Measurements from ENCODE around the gene RAPGEF5. TPM values are rescaled to one million over a fixed set of nuclear protein-coding genes. Genes with fewer than 3 reads are reported as not detected.

Gene RAPGEF5
- total RNA-seq, 1 donor from 2014 or later = 12.4 TPM

GRCh38 chr7:22219036-22219435 lies 137.9 kb downstream of the RAPGEF5 start:
- Mint-ChIP-seq H3K9me3 (peaks cover 2% of the 10 kb centered on the region), H3K27ac (no peak overlapping the region), H3K27me3 (no peaks in the 10 kb centered on the region), H3K36me3 (ENCODE audit: low read depth) (peaks cover 2% of the 10 kb centered on the region), H3K4me3 (no peak overlapping the region), H3K4me1 (peaks cover 2% of the 10 kb centered on the region)
- ATAC-seq (ENCODE audit: low read depth) = no peak
- TF ChIP-seq, protein P1, sequence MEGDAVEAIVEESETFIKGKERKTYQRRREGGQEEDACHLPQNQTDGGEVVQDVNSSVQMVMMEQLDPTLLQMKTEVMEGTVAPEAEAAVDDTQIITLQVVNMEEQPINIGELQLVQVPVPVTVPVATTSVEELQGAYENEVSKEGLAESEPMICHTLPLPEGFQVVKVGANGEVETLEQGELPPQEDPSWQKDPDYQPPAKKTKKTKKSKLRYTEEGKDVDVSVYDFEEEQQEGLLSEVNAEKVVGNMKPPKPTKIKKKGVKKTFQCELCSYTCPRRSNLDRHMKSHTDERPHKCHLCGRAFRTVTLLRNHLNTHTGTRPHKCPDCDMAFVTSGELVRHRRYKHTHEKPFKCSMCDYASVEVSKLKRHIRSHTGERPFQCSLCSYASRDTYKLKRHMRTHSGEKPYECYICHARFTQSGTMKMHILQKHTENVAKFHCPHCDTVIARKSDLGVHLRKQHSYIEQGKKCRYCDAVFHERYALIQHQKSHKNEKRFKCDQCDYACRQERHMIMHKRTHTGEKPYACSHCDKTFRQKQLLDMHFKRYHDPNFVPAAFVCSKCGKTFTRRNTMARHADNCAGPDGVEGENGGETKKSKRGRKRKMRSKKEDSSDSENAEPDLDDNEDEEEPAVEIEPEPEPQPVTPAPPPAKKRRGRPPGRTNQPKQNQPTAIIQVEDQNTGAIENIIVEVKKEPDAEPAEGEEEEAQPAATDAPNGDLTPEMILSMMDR (IDR thresholded peaks at IDR 0.05) = no peak
- ChIA-PET CTCF (no interaction called here), POLR2A (no interaction called here)
- no peak for DNase-seq
- intact Hi-C loops (cut with micrococcal nuclease) = no loop called here

DNA sequence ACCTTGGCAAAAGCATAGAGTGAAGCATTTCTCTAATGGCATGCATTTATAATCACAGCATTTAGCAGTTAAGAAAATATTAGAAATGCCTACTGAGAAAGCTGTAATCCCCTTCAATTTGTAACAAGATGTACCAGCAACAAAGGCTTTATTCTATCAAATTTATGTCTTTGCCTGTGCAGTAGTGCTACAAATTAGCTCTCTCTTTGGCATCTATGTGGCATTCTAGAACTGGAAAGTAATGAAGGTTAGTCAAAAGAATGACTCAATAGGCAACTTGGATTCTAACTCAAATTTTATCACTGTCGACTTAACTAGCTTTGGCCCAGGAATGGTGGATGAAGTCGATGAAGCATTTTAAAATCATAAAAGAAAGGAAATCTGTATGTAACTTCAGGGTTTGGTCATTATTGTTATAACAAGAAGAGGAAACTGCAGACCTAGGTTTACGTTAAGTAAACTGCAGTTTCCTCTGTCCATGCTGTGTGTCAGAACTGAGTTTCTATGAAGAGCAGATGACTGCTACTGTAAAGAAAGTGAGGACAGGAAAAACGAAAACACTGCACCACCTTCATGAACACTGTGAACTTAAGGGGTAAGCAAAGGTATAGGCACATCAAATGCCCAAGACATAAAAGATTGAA lies 140.0 kb downstream of the RAPGEF5 start:
- ChIA-PET CTCF (no interaction called here), POLR2A (no interaction called here)
- DNase-seq (no peak), ATAC-seq (ENCODE audit: low read depth) (no peak)
- intact Hi-C loops (cut with micrococcal nuclease) = no loop called here
- Mint-ChIP-seq H3K36me3 (ENCODE audit: low read depth) (peaks cover 2% of the 10 kb centered on the region), H3K4me3 (no peak overlapping the region), H3K27ac (no peak overlapping the region), H3K4me1 (peaks cover 5% of the 10 kb centered on the region), H3K9me3 (peaks cover 2% of the 10 kb centered on the region), H3K27me3 (no peaks in the 10 kb centered on the region)
- TF ChIP-seq, protein P1 (IDR thresholded peaks at IDR 0.05) = no peak

DNA sequence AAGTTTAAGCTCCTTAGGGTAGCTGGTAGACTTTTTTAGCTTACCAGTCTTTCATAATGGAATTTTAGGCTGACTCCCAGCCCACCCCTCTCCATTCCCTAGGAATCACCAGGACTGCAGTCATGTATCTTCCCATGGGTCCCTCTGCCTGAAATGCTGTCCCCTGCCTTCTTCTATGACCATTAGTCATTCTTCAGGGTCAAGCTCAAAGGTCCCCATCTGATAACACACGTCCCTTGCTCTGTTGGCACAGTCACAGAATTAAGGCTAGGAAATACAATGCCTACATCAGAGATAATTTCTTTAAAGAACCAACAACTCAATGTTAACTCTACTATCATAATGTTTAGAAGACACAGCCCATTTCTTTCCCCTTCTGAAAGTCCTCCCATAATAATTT lies 140.6 kb downstream of the RAPGEF5 start:
- ChIA-PET POLR2A (no interaction called here), CTCF (no interaction called here)
- Mint-ChIP-seq H3K27ac (no peak overlapping the region), H3K4me1 (peaks cover 5% of the 10 kb centered on the region), H3K36me3 (ENCODE audit: low read depth) (peaks cover 2% of the 10 kb centered on the region), H3K9me3 (no peaks in the 10 kb centered on the region), H3K27me3 (no peaks in the 10 kb centered on the region), H3K4me3 (no peak overlapping the region)
- TF ChIP-seq, protein P1 (IDR thresholded peaks at IDR 0.05) = no peak
- intact Hi-C loops (cut with micrococcal nuclease) = no loop called here
- ATAC-seq (ENCODE audit: low read depth) = no peak
- DNase-seq = no peak

DNA sequence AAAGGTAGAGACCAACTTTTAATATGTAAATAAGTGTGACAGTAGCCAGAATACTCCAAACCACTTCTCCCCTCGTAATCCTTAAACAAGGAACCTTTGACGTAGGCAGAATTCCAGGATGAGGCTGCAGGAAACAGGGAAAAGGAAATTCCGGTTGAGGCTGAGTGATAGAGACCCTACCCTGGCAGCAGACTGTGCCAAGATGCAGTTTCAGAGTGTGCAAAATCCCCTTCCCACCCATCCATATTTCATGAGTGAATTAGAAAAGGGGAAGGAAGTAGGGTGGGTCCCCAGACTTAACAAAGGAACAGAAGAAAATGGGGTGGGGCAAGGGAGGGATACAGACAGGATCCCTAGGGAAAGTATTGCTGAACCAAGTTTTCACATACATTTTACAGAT lies 143.0 kb downstream of the RAPGEF5 start:
- TF ChIP-seq, protein P1 (IDR thresholded peaks at IDR 0.05) = no peak
- DNase-seq (no peak), ATAC-seq (ENCODE audit: low read depth) (no peak)
- Mint-ChIP-seq H3K36me3 (ENCODE audit: low read depth) (no peaks in the 10 kb centered on the region), H3K27ac (no peak overlapping the region), H3K4me3 (no peak overlapping the region), H3K9me3 (no peaks in the 10 kb centered on the region), H3K27me3 (no peaks in the 10 kb centered on the region), H3K4me1 (peaks cover 11% of the 10 kb centered on the region)
- POLR2A ChIA-PET = interaction anchor here (0.6 kb wide), 1 partner anchor 44 kb away, joined by 3 read pairs; no protein-coding TSS in a partner anchor
- intact Hi-C loops (cut with micrococcal nuclease) = no loop called here
- CTCF ChIA-PET = no interaction called here

DNA sequence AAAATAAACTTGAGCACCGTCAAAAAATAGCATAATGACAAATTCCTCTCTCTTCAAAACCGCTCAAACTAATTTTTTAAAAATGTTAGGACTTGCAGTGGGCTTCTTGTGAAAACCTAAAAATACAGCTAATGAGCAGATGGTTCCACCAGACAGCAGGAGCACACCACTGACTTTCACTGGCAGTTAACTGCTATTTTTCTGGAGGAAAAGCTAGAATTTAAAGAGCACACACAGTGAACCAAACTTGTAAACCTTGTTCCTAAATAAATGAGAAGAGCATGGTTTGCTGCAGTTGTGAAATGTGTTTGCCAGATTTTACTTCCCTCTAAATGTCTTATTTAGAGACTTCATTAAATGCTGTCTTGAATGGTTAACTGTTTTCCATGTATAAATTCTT lies 143.9 kb downstream of the RAPGEF5 start:
- no peak for DNase-seq
- Mint-ChIP-seq H3K36me3 (ENCODE audit: low read depth) (no peaks in the 10 kb centered on the region), H3K4me3 (no peak overlapping the region), H3K9me3 (no peaks in the 10 kb centered on the region), H3K27me3 (no peaks in the 10 kb centered on the region), H3K27ac (no peak overlapping the region), H3K4me1 (peaks cover 19% of the 10 kb centered on the region)
- CTCF ChIA-PET = no interaction called here
- POLR2A ChIA-PET = no interaction called here
- no peak for ATAC-seq (ENCODE audit: low read depth)
- intact Hi-C loops (cut with micrococcal nuclease) = no loop called here
- TF ChIP-seq, protein P1 (IDR thresholded peaks at IDR 0.05) = no peak

Data from activated B cell treated with CpG ODN at 0.5 μM for 24 hours (primary cell).